Naive thymus-derived CD8-positive, alpha-beta T cell (primary cell): ENCODE results near the gene SLC19A1. TPM values are rescaled to one million over a fixed set of nuclear protein-coding genes. Genes with fewer than 3 reads are reported as not detected.
"Not testable (repeated sequence)": the region's sequence is repeated elsewhere in the genome, so short reads cannot be mapped to it uniquely, and the experiment has no call there.

Experiments used
- ATAC-seq, 2 donors: fragments of 150-1000 bp; cut with Tn5 transposase in 1 of 2; sonication (Bioruptor Pico), chemical (Tn5 transposase) in 1 of 2; 1 replicate in 1 of 2; 2 replicates in 1 of 2; pipeline ENCODE4 v1.10.0; 2021; ENCODE audit warnings: mild to moderate bottlenecking in 2 of 2, moderate library complexity in 2 of 2
- POLR2A ChIA-PET: fragments of 350-600 bp; sonication (Branson Sonifier 250); formaldehyde crosslinking; loops from one replicate; lab custom pipeline; 2021; ENCODE audit warnings: antibody characterized with exemption; lab: Charles Lee
- DNase-seq, 10 donors: peaks; one replicate each; pipeline versions ENCODE4 v3.0.0 to v3.0.0-alpha.2; 2020 to 2022
- H3K27ac Mint-ChIP-seq, 10 donors: one replicate each; pipeline ENCODE4 v1.8.0; 2020 to 2022; ENCODE audit warnings: mild to moderate bottlenecking in 10 of 10, mixed read lengths in 10 of 10, moderate library complexity in 4 of 10, inconsistent platforms in 1 of 10
- H3K27me3 Mint-ChIP-seq, 5 donors: one replicate each; pipeline ENCODE4 v1.8.0; 2021 to 2022; ENCODE audit warnings: mixed read lengths in 5 of 5
- H3K36me3 Mint-ChIP-seq, 3 donors: one replicate each; pipeline ENCODE4 v1.8.0; 2020 to 2022; ENCODE audit warnings: mixed read lengths in 3 of 3, mild to moderate bottlenecking in 2 of 3, inconsistent platforms in 1 of 3
- H3K4me1 Mint-ChIP-seq, 4 donors: one replicate each; pipeline ENCODE4 v1.8.0; 2021 to 2022; ENCODE audit warnings: mixed read lengths in 4 of 4
- H3K4me3 Mint-ChIP-seq, 10 donors: one replicate each; pipeline ENCODE4 v1.8.0; 2020 to 2022; ENCODE audit warnings: mild to moderate bottlenecking in 10 of 10, mixed read lengths in 10 of 10, moderate library complexity in 6 of 10, inconsistent platforms in 1 of 10
- H3K9me3 Mint-ChIP-seq, 9 donors: one replicate each; pipeline ENCODE4 v1.8.0; 2020 to 2022; ENCODE audit warnings: mixed read lengths in 9 of 9, mild to moderate bottlenecking in 3 of 9, inconsistent platforms in 1 of 9, moderate library complexity in 1 of 9
- polyA plus RNA-seq, 3 donors: library from polyadenylated mRNA; unstranded; fragments of 300-500 nt; fragmentation: Illumina TruSeq; gene quantifications; one replicate each; pipeline ENCODE4 v1.2.3, GENCODE V29; 2021
- total RNA-seq, 8 experiments: library from RNA in 2 of 8; stranded (reverse) in 2 of 8; gene quantifications; one replicate each; pipeline ENCODE4 v1.2.3 and lab custom pipeline; 2021 to 2026

Gene SLC19A1
- total and polyA plus RNA-seq, 5 experiments from 2014 or later: 4.6 to 14.4 (median 10.2) TPM

GRCh38 chr21:45532826-45533360 lies 9.3 kb downstream of the SLC19A1 start:
- no peaks in the 10 kb centered on the region for H3K9me3 Mint-ChIP-seq
- POLR2A ChIA-PET: no interaction called here
- DNase-seq: peak in 1 of 10 donors; percentile 38
- H3K4me3 Mint-ChIP-seq: peak overlapping the region; percentile 6 to 80 (median 72)
- no peaks in the 10 kb centered on the region for H3K27me3 Mint-ChIP-seq
- ATAC-seq: peak in 1 of 2 donors; percentile 36
- H3K36me3 Mint-ChIP-seq: peaks cover 0 to 5% (median 0%) of the 10 kb centered on the region in 3 donors
- peaks cover 6 to 38% (median 24%) of the 10 kb centered on the region in 4 donors for H3K4me1 Mint-ChIP-seq
- H3K27ac Mint-ChIP-seq: peak overlapping the region; percentile 58 to 93 (median 86)

GRCh38 chr21:45531393-45532215 lies 10.6 kb downstream of the SLC19A1 start:
- Mint-ChIP-seq H3K27me3 (no peaks in the 10 kb centered on the region), H3K36me3 (peaks cover 0 to 10% (median 3%) of the 10 kb centered on the region in 3 donors), H3K9me3 (no peaks in the 10 kb centered on the region), H3K4me3 (no peak overlapping the region), H3K27ac (peak overlapping the region in 1 of 10 donors; percentile 51), H3K4me1 (peaks cover 10 to 35% (median 24%) of the 10 kb centered on the region in 4 donors)
- DNase-seq: peak in 1 of 10 donors; percentile 32
- no peak for ATAC-seq
- POLR2A ChIA-PET: no interaction called here

- ATAC-seq, H3K36me3 Mint-ChIP-seq, H3K27me3 Mint-ChIP-seq, H3K27ac Mint-ChIP-seq, H3K9me3 Mint-ChIP-seq, POLR2A ChIA-PET, H3K4me3 Mint-ChIP-seq, DNase-seq: not testable (repeated sequence)
- H3K4me1 Mint-ChIP-seq: peaks cover 10 to 32% (median 21%) of the 10 kb centered on the region in 4 donors
Measured at GRCh38 chr21:45531114-45531392, 11.2 kb downstream of the SLC19A1 start.

- peaks cover 0 to 9% (median 3%) of the 10 kb centered on the region in 3 donors for H3K36me3 Mint-ChIP-seq
- H3K4me1 Mint-ChIP-seq: peaks cover 10 to 27% (median 19%) of the 10 kb centered on the region in 4 donors
- ATAC-seq (no peak), DNase-seq (peak in 1 of 10 donors; percentile 26)
- no peaks in the 10 kb centered on the region for H3K27me3 Mint-ChIP-seq
- POLR2A ChIA-PET: no interaction called here
- no peak overlapping the region for H3K4me3 Mint-ChIP-seq
- peak overlapping the region in 1 of 10 donors; percentile 33 for H3K27ac Mint-ChIP-seq
- H3K9me3 Mint-ChIP-seq: no peaks in the 10 kb centered on the region
Measured at GRCh38 chr21:45530423-45531113, 11.7 kb downstream of the SLC19A1 start.

- no peak for DNase-seq
- POLR2A ChIA-PET: no interaction called here
- Mint-ChIP-seq H3K36me3 (peaks cover 0 to 9% (median 3%) of the 10 kb centered on the region in 3 donors), H3K27me3 (no peaks in the 10 kb centered on the region), H3K4me3 (no peak overlapping the region), H3K4me1 (peaks cover 7 to 20% (median 15%) of the 10 kb centered on the region in 4 donors), H3K27ac (no peak overlapping the region), H3K9me3 (no peaks in the 10 kb centered on the region)
- ATAC-seq: no peak
Measured at GRCh38 chr21:45529785-45530422, 12.3 kb downstream of the SLC19A1 start.

GRCh38 chr21:45528981-45529784 lies 13.1 kb downstream of the SLC19A1 start:
- no peak overlapping the region for H3K4me3 Mint-ChIP-seq
- ATAC-seq (no peak), DNase-seq (peak in 2 of 10 donors; percentile 1 to 27)
- H3K9me3 Mint-ChIP-seq: no peaks in the 10 kb centered on the region
- no peak overlapping the region for H3K27ac Mint-ChIP-seq
- peaks cover 0 to 9% (median 3%) of the 10 kb centered on the region in 3 donors for H3K36me3 Mint-ChIP-seq
- peaks cover 7 to 16% (median 11%) of the 10 kb centered on the region in 4 donors for H3K4me1 Mint-ChIP-seq
- POLR2A ChIA-PET: no interaction called here
- H3K27me3 Mint-ChIP-seq: no peaks in the 10 kb centered on the region

GRCh38 chr21:45528028-45528705 lies 14.1 kb downstream of the SLC19A1 start:
- Mint-ChIP-seq H3K27me3 (no peaks in the 10 kb centered on the region), H3K4me3 (no peak overlapping the region), H3K9me3 (no peaks in the 10 kb centered on the region), H3K36me3 (peaks cover 0 to 12% (median 4%) of the 10 kb centered on the region in 3 donors), H3K4me1 (peaks cover 7 to 10% (median 10%) of the 10 kb centered on the region in 4 donors), H3K27ac (no peak overlapping the region)
- DNase-seq (peak in 2 of 10 donors; percentile 1 to 57), ATAC-seq (no peak)
- POLR2A ChIA-PET: no interaction called here

- H3K9me3 Mint-ChIP-seq, H3K27me3 Mint-ChIP-seq, H3K4me3 Mint-ChIP-seq, H3K4me1 Mint-ChIP-seq, ATAC-seq, POLR2A ChIA-PET: not testable (repeated sequence)
- Mint-ChIP-seq H3K36me3 (peaks cover 2 to 18% (median 12%) of the 10 kb centered on the region in 3 donors), H3K27ac (peak overlapping the region in 1 of 10 donors; percentile 68)
- peak in 2 of 10 donors; percentile 4 to 24 for DNase-seq
Measured at GRCh38 chr21:45527151-45527999, 14.9 kb downstream of the SLC19A1 start.

- Mint-ChIP-seq H3K9me3 (peaks cover 0 to 10% (median 5%) of the 10 kb centered on the region in 9 donors), H3K4me1 (peaks cover 0 to 4% (median 0%) of the 10 kb centered on the region in 4 donors), H3K4me3 (no peak overlapping the region), H3K27me3 (no peaks in the 10 kb centered on the region), H3K27ac (peak overlapping the region in 1 of 10 donors; percentile 65), H3K36me3 (peaks cover 15 to 33% (median 26%) of the 10 kb centered on the region in 3 donors)
- ATAC-seq: no peak
- DNase-seq: peak in 1 of 10 donors; percentile 1
- POLR2A ChIA-PET: no interaction called here
Measured at GRCh38 chr21:45525910-45526306, 16.3 kb downstream of the SLC19A1 start.

- H3K27ac Mint-ChIP-seq: peak overlapping the region in 1 of 10 donors; percentile 65
- POLR2A ChIA-PET: no interaction called here
- H3K36me3 Mint-ChIP-seq: peaks cover 15 to 39% (median 32%) of the 10 kb centered on the region in 3 donors
- H3K27me3 Mint-ChIP-seq: no peaks in the 10 kb centered on the region
- DNase-seq: peak in 1 of 10 donors; percentile 49
- no peak overlapping the region for H3K4me3 Mint-ChIP-seq
- ATAC-seq: no peak
- H3K4me1 Mint-ChIP-seq: peaks cover 0 to 4% (median 0%) of the 10 kb centered on the region in 4 donors
- peaks cover 0 to 16% (median 7%) of the 10 kb centered on the region in 9 donors for H3K9me3 Mint-ChIP-seq
Measured at GRCh38 chr21:45525153-45525909, 16.9 kb downstream of the SLC19A1 start.
